Activated T-cell treated with anti-CD3 and anti-CD28 coated beads for 24 hours (primary cell): ENCODE measurements around the gene KHK.
A peak's percentile ranks its signal among the peaks of the same experiment; 100 is the strongest.
"Not testable (repeated sequence)": the region's sequence is repeated elsewhere in the genome, so short reads cannot be mapped to it uniquely, and the experiment has no call there.

Experiments
- DNase-seq: peaks from one replicate; pipeline ENCODE4 v3.0.0-alpha.2; 2020; ENCODE audit warnings: low read depth

The KHK gene

DNA sequence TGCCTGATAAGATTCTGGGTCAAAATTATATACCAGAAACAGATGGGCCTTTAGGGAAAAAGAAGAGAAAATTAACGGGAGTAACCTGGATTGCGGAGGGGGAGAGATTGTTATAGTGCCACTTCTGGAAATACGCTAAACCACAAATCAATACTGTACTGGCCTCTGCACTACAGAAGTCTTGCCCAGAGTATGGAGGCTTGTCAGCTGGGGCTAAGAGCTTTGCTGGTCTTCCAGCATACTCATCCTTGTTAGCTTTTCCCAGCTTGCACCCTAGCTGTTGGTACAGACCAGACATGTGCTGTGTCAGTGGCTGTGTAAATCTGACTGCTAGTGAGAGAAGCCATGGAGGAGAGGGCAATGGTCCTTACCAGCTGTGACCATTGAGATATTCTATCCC, 26.2 kb upstream of the KHK start:
- no peak for DNase-seq

DNA sequence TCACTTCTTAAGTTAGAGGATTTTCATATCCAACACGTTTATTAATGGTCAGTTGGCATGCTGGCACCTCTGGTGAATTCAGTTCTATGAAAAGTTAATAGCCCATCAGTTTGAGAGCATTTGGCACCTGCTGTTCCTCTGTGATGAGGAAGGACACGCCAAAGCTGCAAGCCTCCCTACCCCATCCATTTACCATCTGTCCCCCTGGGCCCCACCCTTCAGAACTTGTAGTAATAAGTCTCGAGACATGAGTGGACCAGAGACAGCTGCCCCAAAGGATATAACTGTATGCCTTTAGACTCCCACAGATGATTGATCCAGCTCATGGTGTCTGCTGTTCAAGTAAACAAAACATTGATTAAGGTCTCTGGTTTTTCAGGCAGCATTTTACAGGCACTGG, 21.4 kb upstream of the KHK start:
- DNase-seq = no peak

DNA sequence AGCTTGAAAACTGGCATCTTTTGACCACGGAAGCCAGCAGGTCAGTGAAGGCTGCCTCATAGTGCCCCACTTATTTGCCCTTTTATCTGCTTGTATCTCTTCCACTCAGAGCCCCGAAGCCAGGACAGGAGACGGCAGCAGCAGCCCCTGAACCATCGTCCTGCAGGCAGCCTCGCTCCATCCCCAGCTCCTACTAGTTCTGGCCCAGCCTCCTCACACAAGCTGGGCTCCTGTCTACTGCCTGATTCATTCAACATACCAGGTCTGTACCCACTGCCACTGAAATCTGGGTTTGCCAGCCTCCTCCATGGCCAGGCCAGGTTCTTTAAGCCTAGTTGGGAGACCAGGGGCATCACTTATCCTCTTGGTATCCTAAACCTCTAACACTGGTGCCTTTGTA, 19.2 kb upstream of the KHK start:
- no peak for DNase-seq

DNA sequence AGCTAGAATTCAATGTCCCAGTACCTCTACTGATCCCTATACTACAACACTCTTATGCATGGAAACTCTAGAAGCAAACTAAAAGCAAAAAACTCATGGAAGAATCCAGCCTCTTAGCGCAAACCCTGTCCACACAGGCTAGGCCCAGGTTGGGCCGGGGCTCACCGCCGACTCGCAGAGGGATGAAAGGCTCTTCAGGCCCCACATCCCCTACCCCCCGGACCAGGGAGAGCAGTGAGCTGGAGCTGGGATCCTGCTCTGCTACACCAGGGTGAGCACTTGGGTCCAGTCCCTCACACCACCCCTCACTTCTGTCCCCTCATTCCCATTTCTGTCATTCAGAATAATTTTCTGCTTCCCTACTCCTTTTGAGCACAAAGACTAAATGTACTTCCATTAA, 17.1 kb upstream of the KHK start:
- DNase-seq = no peak

DNA sequence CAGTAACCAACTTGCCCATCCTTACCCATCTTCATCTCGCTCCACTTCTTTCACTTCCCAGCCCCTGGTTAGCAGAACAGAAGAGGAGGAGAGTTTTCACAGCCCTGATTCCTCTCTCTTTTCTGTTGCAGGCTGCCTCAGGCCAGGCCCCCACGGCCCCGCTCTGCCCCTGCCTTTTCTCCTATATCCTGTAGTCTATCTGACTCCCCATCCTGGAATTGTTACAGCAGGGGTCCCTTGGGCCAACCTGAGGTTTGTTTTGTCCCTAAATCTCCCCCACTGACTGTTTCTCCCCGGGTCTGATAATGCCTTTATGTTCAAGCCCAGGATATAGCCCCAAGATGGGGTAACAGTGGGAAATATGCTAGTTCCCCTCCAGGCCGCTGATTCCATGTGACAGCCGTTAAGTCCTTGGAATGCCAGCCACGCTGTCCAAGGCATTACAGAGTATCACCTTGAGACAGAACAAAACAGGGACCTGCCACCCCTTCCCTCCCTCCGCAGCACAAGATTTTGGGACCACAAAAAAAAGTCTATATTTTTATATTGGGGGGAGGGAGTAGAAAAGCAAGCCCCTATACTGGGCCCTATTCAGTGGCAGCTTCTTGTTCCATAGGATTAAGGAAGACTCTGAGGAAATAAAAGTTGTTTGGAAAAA, 16.5 kb upstream of the KHK start:
- no peak for DNase-seq

DNA sequence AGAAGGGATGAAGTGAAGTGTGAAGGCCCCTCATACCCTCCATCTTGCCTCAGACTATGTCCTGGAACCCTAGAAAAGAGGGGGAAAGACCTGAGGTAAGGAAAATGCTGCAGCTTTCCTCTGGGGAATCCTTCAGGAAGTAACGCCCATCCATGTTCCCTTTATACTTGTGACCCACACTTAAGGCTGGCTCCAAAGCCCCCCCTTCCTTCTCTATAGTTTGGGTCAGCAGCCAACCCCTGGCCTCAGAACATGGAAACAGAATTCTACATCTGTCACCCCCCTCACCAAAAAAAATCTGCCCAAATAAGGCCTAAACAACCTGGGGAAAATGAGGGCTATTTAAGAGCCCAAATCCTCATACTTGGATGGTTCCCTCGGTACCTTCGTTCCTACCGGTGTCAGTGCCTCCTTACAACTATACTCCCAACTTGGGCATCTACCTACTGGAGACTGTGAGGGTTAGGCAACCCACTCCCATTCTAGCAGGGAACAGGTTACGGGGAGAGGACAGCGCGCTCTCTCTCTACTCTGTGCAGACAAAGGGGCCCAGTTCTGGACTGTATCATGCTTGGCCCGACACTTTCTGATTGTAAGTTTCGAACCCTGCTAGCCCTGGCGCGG, 15.8 kb upstream of the KHK start:
- DNase-seq = no peak

DNA sequence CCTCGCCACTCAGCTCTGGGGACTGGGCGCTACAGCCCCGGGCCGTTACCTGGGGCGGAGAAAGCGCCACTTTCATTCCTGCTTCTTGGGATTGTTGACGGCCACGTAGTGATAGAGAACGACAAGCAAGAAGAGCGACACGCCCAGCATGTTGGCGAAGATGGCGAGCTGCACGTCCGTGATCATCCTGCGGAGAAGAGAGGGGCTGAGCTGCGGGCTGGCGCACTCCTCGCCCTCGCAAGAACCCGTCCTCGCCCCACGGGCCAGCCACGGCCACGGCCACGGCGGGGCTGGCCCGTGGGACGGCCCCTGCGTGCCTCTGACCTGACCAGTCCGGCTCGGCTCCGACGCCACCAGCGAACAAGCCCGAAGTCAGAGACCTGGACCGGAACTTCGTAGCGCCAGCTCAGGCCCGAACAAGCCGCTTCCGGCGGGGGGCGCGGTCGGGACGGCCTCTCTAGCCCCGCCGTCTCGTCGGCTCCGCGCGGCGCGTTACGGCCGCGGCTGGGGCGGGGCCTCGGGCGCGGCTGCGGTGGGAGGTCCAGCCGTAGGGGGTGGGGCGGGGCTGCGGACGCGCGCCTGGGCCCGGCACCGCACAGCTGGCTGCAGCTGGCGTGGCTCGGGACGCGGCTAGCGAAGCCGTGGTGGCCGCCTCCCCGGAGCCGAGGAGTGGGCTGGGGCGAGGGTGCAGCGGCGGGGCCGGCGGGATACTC, 15.1 kb upstream of the KHK start, which contains the start of gene OST4:
Gene OST4 (minus strand): TSS at position 378 of the 713 bp plus-strand sequence.
- peak; percentile 87 for DNase-seq

DNA sequence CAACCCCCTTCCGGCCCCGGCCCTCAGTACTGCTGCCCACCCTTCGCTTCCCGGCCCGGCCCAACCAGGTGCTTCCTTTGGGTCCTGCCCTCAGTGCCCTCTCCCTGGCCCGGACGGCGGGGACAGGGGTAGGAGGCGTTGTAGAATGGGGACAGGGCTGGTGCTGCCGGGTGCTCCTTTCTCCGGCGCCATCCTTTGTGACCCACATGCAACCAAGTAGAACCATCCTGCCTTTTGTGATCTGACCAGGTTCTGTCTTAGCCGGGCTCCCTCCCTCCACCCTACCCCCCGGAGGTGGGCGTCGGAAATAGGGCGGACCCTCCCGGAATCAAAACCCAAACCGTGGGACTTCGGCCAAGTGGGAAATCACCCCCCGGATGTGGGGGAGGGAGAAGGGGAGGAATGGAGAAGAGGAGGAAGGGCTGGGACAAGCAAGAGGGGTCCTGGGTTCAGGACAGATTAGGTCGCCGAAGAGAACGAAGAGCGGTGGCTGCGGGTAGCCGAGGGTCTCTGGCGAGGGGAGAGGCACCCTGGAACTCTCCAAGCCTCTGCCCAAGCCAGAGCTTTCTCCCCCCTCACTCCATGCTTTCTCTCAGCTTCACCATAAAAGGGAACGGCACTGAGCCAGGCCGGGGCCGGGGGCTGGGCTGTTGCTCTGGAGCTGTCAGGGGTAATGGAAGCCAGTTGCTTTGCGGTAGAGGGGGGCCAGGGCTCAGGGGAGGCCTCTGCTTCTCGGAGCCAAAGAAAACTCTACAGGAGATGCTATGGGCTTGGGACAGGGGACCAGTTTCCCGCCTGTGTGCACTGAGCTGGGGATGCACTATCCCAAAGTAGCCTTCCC, 14.4 kb upstream of the KHK start:
- DNase-seq = peak; percentile 12

DNA sequence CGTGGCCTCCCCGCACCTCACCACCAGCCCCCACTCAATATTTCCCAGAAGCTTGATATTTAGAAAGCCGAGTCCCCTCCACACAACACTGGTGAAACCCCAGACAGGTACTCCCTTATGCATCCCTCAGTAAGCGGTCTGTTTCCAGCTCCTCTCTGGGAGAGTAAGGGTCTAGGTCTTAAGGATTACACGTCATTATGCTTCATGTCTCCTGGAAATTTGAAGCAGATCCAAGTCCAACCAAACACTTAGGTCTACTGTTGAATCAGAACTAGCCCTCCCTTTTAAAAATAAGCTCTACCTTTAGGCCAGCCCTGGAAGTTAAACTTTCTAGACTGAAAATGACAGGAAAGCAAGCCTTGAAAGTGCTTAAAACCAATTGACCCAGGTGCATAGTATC, 13.7 kb upstream of the KHK start:
- no peak for DNase-seq

DNA sequence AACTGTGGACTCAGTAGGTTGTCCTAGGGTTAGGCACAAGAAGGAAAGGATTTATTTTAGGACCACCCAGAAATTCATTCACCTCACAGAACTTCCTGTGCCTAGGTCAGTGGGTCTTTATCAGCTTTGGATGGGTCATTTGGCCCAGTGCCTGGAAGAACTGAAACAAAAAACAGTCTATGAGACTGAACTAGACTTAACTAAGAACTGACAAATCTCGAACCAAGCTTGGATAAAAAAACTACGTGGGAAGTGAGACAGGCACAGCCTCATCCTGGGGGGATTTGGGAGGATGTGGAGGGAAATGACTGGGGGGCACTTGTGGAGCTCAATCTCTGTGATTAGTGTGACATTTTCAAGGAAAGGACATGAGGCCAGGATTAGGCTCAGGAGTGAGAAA, 12.8 kb upstream of the KHK start:
- no peak for DNase-seq

DNA sequence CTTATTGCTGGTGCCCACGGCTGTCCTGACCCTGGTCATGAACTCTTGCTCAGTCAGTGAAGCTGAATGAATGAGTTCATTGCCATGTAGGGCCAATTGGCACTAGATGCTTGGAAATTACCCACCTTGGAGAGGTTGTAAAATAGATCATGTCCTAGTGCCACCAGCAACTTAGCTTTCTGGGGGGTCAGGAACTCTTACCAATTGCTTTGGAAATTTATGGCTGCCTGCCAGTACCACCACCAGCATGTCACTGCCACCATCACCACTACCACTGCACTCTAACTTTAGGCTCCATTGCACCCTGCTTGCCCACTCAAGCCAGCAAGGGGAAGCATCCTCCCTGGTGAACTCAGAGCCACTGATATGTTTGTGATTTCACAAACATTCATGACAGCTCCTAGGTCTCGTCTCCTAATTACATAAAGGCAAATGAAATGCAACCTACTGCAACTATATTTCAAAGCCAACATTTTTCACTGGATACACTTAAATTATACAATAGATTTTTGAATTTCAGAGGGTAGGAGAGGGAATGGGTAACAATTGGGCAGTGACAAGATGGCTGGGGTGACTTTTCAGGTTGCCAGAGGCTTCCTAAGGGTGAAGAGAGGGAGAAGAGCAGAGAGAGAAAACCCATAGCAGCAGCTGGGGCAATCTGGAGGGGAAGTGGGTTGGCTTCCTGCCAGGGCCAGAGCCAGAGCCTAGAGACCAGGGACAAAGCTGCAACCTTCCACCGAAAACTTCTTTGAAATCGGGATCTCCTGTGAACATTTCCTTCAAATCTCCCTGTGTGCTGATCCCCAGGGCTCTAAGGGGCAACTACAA, 11.6 kb upstream of the KHK start:
- DNase-seq = peak; percentile 21

DNA sequence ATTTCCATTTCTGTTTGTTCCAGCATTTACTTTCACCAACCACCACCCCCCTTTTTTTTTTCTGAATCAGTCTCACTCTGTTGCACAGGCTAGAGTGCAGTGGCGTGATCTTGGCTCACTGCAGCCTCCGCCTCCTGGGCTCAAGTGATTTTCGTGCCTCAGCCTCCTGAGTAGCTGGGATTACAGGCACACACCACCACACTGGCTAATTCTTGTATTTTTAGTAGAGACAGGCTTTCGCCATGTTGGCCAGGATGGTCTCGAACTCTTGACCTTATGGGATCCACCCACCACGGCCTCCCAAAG, 11.1 kb upstream of the KHK start:
- not testable (repeated sequence) for DNase-seq

DNA sequence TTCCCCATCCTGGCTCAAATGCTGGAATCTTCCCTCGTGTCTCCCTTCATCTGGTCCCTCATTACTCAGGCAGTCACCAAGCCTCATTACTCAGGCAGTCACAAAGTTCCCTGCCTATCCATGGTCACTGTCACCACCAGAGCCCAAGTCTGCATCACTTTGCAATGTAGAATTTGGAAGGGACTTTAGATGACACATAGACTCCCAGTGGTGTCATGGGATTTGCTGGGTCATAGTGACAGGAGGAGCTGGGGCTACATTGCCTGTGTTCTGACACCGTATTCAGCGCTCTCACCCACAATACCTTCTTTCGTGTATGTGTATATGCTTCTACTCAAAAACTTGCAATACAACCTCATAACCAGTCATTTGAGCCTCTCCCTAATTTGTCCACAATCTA, 10.2 kb upstream of the KHK start:
- DNase-seq = no peak

DNA sequence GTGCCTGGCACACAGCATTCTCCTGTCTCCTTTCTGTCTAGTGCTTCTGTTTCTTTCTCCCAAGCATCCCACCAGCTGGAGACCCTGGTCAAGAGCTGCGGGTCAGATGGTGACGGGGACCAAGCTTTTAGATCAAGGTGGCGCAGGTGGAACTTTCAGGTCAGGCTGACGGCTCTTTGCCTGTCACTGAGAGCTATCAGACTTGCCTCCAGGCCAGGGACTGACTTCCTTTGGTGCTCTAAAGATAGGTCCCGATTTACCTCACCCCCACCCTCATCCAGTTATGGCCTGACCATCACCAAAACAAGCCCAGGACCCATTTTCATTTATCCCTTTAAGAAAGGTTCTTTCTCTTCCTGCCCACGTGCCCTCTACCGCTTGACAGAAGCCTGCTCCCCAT, 9.3 kb upstream of the KHK start:
- DNase-seq = no peak

DNA sequence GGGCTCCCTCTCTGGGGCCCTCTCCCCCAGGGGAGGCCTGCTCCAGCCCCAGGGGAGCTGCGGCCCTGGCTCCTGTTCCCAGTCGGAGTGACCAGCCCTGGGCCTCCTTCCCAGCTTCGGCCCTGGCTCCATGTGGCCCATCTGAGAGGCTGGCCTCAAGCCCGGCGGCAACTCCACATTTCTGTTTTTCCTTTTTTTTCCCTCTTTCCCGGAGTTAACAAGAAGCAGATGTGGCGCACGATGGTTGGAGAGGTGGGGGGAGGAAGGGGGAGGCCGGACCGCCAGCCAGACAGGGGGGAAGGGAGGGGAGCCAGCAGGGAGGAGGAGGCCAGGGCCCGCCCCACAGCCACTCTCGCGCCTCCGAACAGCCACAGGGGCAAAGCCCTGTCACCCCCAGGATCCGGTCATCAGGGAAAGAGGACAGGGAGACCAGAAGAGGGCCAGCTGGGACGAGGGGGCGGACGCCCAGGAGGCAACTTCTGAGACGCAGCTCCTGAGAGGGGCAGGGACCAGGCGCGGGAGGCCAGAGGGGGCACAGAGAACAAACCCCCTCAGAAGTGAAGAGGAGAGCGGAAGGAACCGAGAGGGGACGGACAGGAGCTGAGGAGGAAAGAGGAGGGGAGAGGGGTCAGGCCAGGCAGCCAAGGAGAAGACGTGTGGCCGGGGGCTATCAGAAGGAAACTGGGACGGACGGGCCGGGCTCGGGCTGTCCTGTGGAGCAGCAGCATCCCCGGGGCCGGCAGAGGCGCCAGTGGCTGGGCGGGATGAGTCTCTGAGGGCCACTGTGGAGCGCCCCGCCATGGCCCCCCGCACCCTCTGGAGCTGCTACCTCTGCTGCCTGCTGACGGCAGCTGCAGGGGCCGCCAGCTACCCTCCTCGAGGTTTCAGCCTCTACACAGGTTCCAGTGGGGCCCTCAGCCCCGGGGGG, 8.0 kb upstream of the KHK start, which contains the start of gene EMILIN1:
Gene EMILIN1 (plus strand): TSS at position 349 of the 928 bp plus-strand sequence. CDS start 451 bp downstream, at position 800.
- no peak for DNase-seq

DNA sequence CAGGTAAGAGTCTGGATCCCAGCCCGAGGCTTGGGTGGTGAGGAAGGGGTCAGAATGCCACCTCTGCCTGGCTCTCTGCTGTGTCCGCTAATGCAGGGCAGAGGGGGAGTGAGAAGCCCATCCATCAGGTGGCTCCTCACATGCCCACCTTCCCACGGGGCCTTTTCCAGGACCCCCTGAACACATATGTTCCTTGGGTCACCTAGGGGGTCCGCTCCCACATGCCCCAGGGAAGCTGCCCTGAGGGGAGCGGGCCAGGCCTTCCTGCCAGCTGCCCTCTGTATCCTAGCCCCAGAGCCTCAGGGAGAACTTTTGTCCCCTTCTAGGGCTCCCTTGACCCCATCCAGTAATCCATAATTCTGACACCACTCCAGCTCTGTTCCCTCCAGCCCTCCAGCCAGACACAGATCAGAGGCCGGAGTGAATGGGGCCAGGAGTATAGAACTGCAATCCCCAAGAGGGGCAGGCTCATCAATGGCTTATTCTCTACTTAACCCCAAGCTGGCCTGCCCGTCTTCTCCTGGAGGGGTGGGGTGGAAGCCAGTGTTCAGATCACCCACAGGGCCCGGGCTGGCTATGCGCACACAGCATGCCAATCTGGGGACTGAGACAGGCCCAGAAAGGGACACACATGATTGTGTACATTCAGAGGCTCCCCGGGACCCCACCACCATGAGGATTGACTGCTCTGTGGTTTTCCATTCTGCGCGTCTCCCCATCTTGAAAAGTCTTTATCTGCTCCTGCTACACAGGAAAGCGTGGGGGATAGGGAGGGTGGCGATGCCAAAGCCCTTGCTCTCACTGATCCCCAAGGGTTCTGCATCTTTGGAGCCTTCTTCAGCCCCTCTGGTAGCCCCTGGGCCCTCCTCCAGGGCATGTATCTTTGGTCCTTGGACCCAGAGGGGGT, 7.1 kb upstream of the KHK start:
- no peak for DNase-seq

DNA sequence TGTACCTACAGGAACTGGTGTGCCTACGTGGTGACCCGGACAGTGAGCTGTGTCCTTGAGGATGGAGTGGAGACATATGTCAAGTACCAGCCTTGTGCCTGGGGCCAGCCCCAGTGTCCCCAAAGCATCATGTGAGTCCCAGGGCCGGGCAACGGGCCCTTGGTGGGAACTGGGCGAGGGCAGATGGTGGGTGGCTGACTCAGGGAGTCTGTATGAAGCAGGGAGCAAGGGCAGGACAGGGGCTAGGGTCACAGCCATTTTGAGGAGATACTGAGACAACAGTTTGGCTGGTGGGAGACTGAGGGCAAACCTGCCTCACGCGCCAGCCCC, 6.5 kb upstream of the KHK start:
- DNase-seq = no peak

DNA sequence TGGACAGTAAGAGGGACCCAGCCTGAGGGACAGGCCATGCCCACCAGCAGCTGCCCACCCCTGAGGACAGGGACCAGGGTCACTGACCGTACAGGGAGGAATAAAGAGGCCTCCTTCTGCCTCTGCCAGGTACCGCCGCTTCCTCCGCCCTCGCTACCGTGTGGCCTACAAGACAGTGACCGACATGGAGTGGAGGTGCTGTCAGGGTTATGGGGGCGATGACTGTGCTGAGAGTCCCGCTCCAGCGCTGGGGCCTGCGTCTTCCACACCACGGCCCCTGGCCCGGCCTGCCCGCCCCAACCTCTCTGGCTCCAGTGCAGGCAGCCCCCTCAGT, 6.0 kb upstream of the KHK start:
- no peak for DNase-seq

DNA sequence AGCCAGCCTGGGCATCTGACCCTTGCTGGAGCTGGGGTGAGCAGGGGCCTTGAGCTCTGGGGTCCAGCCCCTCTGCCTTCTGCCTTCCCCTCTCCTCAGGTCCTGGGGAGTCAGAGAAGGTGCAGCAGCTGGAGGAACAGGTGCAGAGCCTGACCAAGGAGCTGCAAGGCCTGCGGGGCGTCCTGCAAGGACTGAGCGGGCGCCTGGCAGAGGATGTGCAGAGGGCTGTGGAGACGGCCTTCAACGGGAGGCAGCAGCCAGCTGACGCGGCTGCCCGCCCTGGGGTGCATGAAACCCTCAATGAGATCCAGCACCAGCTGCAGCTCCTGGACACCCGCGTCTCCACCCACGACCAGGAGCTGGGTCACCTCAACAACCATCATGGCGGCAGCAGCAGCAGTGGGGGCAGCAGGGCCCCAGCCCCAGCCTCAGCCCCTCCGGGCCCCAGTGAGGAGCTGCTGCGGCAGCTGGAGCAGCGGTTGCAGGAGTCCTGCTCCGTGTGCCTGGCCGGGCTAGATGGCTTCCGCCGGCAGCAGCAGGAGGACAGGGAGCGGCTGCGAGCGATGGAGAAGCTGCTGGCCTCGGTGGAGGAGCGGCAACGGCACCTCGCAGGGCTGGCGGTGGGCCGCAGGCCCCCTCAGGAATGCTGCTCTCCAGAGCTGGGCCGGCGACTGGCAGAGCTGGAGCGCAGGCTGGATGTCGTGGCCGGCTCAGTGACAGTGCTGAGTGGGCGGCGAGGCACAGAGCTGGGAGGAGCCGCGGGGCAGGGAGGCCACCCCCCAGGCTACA, 4.4 kb upstream of the KHK start:
- DNase-seq = no peak
